ENCODE data around the gene TTC21A. TPM values are rescaled to one million over a fixed set of nuclear protein-coding genes. Genes with fewer than 3 reads are reported as not detected.

TTC21A gene
- total and polyA plus RNA-seq, 2 experiments from 2014 or later: 1.8 to 2.0 TPM

DNA sequence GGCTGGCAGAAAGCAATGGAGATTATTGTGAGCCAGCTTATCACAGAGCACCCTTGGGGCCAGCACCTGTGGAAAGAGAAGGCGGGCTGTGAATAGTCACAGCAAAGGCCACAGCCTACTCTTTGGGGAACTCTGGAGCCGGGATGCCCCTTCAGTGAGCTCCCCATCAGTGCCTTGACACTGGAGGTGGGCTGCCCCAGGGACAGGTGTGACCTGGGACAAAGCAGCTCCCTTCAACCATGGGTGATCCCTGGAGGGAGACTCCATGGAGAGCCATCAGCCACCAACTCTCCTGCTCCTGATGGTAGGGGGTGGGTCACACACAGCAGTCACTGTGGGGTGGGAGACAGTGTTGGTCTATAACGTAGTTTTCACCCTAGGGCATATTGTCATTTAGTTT, 5.8 kb downstream of the TTC21A start:
- no peak for DNase-seq (ENCODE audit: low spot score)
- Histone ChIP-seq H3K4me3 (no peak overlapping the region), H3K79me2 (replicated peaks; ENCODE audit: insufficient read depth) (no peaks in the 10 kb centered on the region), H3K27me3 (ENCODE audit: insufficient read depth) (no peaks in the 10 kb centered on the region), H4K20me1 (replicated peaks; ENCODE audit: insufficient read depth) (no peaks in the 10 kb centered on the region), H3K27ac (ENCODE audit: low read depth) (no peak overlapping the region), H3K36me3 (ENCODE audit: insufficient read depth) (no peaks in the 10 kb centered on the region), H3K9me2 (ENCODE audit: insufficient read depth) (no peaks in the 10 kb centered on the region), H3K4me1 (ENCODE audit: insufficient read depth) (no peaks in the 10 kb centered on the region), H3F3A (replicated peaks; ENCODE audit: low read depth) (no peaks in the 10 kb centered on the region), H2AFZ (no peak overlapping the region), H3K4me2 (no peak overlapping the region)
- Mint-ChIP-seq H3K36me3 (ENCODE audit: low read depth) (no peaks in the 10 kb centered on the region), H3K9me3 (no peaks in the 10 kb centered on the region; the same call in 1 of the 3 replicates), H3K27me3 (ENCODE audit: insufficient read depth, low read depth, poor library complexity) (peaks cover 2% of the 10 kb centered on the region), H3K27ac (no peak overlapping the region), H3K4me1 (peaks cover 5% of the 10 kb centered on the region), H3K4me3 (no peak overlapping the region)
- ATAC-seq: no peak
- TF ChIP-seq STAT1 (IDR thresholded peaks at IDR 0.05; ENCODE audit: unreplicated experiment): no peak
- TF ChIP-seq ZNF331 (CRISPR knock-in tag; IDR thresholded peaks at IDR 0.05; ENCODE audit: low read depth): no peak
- TF ChIP-seq, protein P1, sequence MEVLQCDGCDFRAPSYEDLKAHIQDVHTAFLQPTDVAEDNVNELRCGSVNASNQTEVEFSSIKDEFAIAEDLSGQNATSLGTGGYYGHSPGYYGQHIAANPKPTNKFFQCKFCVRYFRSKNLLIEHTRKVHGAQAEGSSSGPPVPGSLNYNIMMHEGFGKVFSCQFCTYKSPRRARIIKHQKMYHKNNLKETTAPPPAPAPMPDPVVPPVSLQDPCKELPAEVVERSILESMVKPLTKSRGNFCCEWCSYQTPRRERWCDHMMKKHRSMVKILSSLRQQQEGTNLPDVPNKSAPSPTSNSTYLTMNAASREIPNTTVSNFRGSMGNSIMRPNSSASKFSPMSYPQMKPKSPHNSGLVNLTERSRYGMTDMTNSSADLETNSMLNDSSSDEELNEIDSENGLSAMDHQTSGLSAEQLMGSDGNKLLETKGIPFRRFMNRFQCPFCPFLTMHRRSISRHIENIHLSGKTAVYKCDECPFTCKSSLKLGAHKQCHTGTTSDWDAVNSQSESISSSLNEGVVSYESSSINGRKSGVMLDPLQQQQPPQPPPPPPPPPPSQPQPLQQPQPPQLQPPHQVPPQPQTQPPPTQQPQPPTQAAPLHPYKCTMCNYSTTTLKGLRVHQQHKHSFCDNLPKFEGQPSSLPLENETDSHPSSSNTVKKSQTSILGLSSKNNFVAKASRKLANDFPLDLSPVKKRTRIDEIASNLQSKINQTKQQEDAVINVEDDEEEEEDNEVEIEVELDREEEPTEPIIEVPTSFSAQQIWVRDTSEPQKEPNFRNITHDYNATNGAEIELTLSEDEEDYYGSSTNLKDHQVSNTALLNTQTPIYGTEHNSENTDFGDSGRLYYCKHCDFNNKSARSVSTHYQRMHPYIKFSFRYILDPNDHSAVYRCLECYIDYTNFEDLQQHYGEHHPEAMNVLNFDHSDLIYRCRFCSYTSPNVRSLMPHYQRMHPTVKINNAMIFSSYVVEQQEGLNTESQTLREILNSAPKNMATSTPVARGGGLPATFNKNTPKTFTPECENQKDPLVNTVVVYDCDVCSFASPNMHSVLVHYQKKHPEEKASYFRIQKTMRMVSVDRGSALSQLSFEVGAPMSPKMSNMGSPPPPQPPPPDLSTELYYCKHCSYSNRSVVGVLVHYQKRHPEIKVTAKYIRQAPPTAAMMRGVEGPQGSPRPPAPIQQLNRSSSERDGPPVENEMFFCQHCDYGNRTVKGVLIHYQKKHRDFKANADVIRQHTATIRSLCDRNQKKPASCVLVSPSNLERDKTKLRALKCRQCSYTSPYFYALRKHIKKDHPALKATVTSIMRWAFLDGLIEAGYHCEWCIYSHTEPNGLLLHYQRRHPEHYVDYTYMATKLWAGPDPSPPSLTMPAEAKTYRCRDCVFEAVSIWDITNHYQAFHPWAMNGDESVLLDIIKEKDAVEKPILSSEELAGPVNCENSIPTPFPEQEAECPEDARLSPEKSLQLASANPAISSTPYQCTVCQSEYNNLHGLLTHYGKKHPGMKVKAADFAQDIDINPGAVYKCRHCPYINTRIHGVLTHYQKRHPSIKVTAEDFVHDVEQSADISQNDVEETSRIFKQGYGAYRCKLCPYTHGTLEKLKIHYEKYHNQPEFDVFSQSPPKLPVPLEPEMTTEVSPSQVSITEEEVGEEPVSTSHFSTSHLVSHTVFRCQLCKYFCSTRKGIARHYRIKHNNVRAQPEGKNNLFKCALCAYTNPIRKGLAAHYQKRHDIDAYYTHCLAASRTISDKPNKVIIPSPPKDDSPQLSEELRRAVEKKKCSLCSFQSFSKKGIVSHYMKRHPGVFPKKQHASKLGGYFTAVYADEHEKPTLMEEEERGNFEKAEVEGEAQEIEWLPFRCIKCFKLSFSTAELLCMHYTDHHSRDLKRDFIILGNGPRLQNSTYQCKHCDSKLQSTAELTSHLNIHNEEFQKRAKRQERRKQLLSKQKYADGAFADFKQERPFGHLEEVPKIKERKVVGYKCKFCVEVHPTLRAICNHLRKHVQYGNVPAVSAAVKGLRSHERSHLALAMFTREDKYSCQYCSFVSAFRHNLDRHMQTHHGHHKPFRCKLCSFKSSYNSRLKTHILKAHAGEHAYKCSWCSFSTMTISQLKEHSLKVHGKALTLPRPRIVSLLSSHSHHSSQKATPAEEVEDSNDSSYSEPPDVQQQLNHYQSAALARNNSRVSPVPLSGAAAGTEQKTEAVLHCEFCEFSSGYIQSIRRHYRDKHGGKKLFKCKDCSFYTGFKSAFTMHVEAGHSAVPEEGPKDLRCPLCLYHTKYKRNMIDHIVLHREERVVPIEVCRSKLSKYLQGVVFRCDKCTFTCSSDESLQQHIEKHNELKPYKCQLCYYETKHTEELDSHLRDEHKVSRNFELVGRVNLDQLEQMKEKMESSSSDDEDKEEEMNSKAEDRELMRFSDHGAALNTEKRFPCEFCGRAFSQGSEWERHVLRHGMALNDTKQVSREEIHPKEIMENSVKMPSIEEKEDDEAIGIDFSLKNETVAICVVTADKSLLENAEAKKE (CRISPR knock-in tag; IDR thresholded peaks at IDR 0.05): no peak
- TF ChIP-seq, protein P2, sequence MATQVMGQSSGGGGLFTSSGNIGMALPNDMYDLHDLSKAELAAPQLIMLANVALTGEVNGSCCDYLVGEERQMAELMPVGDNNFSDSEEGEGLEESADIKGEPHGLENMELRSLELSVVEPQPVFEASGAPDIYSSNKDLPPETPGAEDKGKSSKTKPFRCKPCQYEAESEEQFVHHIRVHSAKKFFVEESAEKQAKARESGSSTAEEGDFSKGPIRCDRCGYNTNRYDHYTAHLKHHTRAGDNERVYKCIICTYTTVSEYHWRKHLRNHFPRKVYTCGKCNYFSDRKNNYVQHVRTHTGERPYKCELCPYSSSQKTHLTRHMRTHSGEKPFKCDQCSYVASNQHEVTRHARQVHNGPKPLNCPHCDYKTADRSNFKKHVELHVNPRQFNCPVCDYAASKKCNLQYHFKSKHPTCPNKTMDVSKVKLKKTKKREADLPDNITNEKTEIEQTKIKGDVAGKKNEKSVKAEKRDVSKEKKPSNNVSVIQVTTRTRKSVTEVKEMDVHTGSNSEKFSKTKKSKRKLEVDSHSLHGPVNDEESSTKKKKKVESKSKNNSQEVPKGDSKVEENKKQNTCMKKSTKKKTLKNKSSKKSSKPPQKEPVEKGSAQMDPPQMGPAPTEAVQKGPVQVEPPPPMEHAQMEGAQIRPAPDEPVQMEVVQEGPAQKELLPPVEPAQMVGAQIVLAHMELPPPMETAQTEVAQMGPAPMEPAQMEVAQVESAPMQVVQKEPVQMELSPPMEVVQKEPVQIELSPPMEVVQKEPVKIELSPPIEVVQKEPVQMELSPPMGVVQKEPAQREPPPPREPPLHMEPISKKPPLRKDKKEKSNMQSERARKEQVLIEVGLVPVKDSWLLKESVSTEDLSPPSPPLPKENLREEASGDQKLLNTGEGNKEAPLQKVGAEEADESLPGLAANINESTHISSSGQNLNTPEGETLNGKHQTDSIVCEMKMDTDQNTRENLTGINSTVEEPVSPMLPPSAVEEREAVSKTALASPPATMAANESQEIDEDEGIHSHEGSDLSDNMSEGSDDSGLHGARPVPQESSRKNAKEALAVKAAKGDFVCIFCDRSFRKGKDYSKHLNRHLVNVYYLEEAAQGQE (IDR thresholded peaks at IDR 0.05; ENCODE audit: unreplicated experiment): no peak
- TF ChIP-seq EZH2 (IDR thresholded peaks at IDR 0.05; ENCODE audit: low read depth, unreplicated experiment): no peak
- no peak for TF ChIP-seq NANOG (IDR thresholded peaks at IDR 0.05; ENCODE audit: borderline replicate concordance)
- TF ChIP-seq, protein P3, sequence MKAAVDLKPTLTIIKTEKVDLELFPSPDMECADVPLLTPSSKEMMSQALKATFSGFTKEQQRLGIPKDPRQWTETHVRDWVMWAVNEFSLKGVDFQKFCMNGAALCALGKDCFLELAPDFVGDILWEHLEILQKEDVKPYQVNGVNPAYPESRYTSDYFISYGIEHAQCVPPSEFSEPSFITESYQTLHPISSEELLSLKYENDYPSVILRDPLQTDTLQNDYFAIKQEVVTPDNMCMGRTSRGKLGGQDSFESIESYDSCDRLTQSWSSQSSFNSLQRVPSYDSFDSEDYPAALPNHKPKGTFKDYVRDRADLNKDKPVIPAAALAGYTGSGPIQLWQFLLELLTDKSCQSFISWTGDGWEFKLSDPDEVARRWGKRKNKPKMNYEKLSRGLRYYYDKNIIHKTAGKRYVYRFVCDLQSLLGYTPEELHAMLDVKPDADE (IDR thresholded peaks at IDR 0.05): no peak
- no peak for TF ChIP-seq JUNB (IDR thresholded peaks at IDR 0.05; ENCODE audit: unreplicated experiment)
- no peak for TF ChIP-seq ZNF114 (CRISPR knock-in tag; IDR thresholded peaks at IDR 0.05)
- TF ChIP-seq CREB1 (CRISPR knock-in tag; IDR thresholded peaks at IDR 0.05; ENCODE audit: low read depth): no peak
- TF ChIP-seq, protein P4, sequence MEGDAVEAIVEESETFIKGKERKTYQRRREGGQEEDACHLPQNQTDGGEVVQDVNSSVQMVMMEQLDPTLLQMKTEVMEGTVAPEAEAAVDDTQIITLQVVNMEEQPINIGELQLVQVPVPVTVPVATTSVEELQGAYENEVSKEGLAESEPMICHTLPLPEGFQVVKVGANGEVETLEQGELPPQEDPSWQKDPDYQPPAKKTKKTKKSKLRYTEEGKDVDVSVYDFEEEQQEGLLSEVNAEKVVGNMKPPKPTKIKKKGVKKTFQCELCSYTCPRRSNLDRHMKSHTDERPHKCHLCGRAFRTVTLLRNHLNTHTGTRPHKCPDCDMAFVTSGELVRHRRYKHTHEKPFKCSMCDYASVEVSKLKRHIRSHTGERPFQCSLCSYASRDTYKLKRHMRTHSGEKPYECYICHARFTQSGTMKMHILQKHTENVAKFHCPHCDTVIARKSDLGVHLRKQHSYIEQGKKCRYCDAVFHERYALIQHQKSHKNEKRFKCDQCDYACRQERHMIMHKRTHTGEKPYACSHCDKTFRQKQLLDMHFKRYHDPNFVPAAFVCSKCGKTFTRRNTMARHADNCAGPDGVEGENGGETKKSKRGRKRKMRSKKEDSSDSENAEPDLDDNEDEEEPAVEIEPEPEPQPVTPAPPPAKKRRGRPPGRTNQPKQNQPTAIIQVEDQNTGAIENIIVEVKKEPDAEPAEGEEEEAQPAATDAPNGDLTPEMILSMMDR (conservative IDR thresholded peaks at IDR 0.05; ENCODE audit: low read depth in 2 of 2): no peak
- no peak for TF ChIP-seq EZH2phosphoT487 (IDR thresholded peaks at IDR 0.05; ENCODE audit: unreplicated experiment)
- no peak for TF ChIP-seq POLR2AphosphoS5 (IDR thresholded peaks at IDR 0.05; ENCODE audit: low read depth)

All from GM23338 (cell line).